AG09309 (cell line): ENCODE data around the gene BCL2L12.

Source experiments
- DNase-seq: peaks from one replicate; pipeline ENCODE4 v3.0.0-alpha.2; 2010; ENCODE audit warnings: low read depth
- H3K4me3 ChIP-seq: 2 replicates; pipeline ENCODE4 v1.5.1; 2011; ENCODE audit warnings: mild to moderate bottlenecking, low read depth, low read length, moderate library complexity; ENCODE audit not compliant: control insufficient read depth
- CTCF ChIP-seq: IDR thresholded peaks from 2 replicates; pipeline ENCODE4 v1.5.1; 2011; ENCODE audit warnings: mild to moderate bottlenecking, low read depth, low read length, inconsistent platforms; ENCODE audit not compliant: insufficient read depth, control insufficient read depth; ENCODE audit errors: missing control alignments

The BCL2L12 gene

DNA sequence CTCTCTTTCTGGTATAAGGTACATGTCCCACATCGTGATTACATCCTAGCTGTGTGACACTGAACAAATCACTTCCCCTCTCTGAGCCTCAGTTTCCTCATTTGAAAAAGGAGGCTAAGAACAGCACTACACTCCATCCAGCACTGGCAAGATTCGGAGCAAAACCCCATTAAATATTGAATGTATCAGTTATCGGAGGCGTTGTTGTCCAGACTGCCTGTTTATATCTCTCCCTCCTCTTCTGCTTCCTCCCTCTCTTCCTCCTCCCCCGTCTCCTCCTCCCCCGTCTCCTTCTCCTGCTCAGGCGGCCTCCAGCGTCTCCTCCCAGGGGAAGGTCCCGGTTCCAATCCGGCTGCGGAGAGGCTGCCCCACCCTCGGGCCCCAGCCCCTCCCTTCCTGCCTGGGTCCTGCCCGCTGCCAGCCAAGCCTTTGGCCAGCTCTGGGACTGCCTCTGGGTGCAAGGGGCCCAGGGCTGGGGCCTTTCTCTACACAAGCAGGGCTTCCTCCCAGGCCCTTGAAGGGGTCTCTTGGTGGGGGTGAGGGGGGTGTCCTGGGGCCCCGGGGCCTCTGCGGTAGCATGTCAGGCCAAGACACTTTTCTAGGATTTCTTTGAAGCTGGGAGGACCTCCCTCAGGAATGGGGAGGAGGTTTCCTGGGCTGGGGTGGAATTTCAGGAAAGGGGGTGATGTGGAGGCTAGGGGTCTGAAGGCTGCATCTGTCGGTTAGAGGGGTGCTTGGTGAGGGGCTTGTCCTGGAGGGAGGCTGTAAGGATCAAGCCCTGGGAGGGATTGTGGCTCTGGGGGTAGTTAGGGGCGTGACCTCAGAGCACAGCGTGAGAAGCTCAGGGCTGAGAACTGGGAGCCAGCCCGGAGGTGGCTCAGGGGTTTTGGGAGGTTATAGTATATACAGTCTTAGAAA lies 27.7 kb upstream of the BCL2L12 start:
- H3K4me3 ChIP-seq: peak overlapping the region; percentile 74
- no peak for TF ChIP-seq CTCF
- peak; percentile 31 for DNase-seq

DNA sequence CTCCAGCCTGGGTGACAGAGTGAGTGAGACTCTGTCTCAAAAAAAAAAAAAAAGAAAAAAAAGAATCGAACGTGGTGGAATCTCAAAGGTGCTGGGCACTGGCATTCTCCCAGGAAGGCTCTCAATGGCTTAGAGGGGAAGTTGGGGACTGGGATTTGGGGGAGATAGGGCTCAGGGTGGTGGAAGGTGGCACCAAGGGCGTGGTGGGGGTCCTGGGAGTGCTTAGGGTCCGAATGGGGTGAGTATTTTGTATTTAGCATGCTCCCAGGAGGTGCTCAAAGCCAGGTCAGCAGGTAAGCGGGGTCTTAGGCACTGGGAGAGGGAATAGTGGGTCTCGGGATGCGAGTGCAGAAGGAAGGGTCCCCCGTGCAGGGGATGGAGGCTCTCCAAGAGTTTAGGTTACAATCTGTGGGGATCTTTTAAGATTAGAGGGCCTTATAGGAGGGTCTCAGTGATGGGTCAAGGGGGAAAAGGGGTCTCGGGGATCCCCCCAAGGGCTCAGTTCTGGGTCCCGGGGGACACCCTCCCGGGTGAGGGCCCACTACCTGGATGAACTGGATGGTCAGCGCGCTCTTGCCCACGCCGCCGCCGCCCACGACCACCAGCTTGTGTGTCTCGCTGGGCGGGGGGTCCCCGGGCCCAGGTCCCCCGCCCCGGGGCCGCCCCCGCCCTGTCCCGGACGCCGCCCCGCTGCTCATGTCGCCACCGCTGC lies 26.2 kb upstream of the BCL2L12 start:
- DNase-seq: no peak
- no peak for TF ChIP-seq CTCF
- H3K4me3 ChIP-seq: peak overlapping the region; percentile 74

DNA sequence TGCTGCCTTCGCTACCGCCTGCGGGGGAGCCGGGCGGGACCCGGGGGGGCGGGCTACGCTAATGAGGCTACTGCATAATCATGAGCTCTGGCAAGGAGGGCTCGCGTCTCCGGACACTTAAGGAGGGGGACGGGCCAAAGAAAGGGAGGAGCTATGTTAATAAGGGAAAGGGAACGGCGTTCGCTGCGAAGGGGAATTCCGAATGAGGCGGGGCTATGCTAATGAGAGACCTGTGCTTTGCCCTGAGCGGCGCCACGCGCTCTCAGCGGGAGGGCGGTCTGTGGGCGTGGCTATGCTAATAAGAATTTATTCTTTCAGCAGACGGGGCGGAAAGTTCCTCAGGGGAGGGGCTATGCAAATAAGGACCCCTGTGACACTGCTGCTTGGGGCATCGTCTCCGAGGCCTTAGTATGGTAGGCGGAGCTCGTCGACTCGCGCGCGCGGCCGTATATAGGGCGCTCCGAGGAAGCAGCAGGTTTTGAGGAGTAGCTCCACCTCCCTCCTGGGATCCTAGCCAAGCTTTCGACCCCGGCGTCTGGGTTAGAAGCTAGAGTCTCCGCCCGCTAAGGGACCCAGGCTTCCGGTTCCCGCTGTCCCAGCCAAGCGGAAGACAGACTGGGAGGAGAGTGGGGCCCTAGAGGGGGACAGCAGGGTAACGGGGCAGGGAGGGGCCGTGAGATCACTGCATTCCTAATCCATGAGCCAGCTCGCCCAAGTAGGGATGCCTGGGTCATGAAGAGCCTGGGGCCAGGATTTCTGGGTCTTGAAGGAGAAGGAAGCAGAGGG lies 25.4 kb upstream of the BCL2L12 start, which contains the start of gene RRAS:
Gene RRAS (minus strand): TSS at position 31 of the 786 bp plus-strand sequence. CDS start 45 bp downstream, outside the sequence.
- peak within 1 kb of the TSS; percentile 74 for H3K4me3 ChIP-seq
- DNase-seq: peak; percentile 100
- TF ChIP-seq CTCF: no peak

- DNase-seq: peak; percentile 98
- peak within 1 kb of the TSS; percentile 88 for H3K4me3 ChIP-seq
- no peak for TF ChIP-seq CTCF
Measured at GRCh38 chr19:49641688-49642491, 23.8 kb upstream of the BCL2L12 start, which contains the start of gene SCAF1. SCAF1 (plus strand) TSS chr19:49642209; CDS start chr19:49645027, 2,818 bp downstream.

- H3K4me3 ChIP-seq: peak overlapping the region; percentile 88
- no peak for DNase-seq
- TF ChIP-seq CTCF: no peak
Measured at GRCh38 chr19:49642492-49643035, 23.2 kb upstream of the BCL2L12 start.
